NCI-H526 (cell line): ENCODE data around the gene PARVG.

Experiments used
- DNase-seq, 2 experiments: peaks; one replicate each; lab custom pipeline; 2025; lab: John Stamatoyannopoulos, UW

PARVG gene

DNA sequence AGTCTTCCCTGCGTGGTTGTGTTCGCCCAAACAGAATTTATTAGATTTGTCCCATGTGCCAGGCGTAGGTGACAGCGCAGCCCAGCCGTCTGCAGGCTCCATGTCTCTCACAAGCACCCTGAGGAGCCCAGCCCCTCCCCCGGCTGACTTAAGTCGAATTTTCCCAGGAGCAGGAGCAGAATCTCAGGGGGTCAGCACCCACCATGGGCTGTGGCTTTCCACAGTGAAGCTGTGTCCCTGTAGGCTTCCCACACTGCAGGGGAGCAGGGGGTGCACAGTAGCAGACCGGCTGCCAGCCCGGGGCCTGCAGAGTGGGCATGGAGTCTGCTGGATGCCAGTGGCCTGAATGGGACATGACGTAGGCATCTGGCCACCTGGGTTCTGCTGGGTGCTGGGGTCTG is 16.0 kb downstream of the PARVG start:
- no peak for DNase-seq

DNA sequence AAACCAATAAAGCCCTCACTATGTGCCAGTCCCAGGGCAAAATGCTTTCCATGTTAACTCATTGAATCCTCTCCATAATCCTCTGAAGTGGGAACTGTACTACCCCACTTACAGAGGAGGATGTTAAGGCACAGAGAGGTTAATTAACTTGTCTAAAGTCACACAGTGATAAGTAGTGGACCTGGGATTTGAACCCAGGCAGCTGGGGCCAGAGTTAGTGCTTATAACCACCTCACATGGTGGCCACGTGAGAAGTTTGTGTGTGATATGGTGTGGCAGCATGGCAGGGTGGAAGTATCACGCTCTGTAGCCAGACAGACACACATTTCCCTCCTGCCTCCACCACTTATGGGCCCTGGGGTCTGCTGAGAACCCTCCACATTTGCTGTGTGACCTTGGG is 16.5 kb downstream of the PARVG start:
- DNase-seq: no peak

DNA sequence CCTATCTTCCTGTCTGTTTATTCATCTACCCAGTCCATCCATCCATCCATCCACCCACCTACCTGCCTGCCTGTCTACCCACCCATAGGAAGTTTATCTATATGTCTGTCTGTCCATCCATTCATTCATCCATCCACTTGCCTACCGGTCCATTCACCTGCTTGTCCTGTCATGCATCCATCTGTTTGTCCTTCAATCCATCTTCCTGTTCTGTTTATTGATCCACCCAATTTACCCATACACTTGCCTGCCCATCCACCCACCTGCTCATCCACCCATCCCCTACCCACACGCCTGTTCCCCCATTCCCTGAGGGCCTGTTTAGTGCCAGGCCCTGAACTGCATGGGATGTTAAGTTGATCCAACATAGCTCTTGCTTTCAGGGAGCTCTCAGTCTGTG is 18.4 kb downstream of the PARVG start:
- no peak for DNase-seq

DNA sequence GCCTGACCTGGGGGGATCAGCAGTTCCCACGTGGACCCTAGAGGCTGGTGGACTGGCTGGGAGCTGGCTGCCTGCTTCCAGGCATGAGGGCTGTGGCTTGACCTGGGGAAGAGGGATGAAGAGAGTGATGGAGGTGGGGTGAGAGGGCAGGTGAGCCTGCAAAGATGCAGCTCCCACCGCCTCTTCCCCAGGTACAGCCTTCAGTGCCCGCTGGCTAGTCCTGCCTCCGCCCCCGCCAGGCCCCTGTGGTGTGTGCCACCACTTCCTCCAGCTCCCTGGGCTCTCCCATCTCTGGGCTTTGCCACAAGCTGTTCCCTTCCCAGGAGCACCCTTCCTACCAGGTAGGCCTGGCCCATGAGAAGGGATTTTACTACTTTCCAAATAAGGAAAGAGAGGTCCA is 19.1 kb downstream of the PARVG start:
- DNase-seq: no peak

DNA sequence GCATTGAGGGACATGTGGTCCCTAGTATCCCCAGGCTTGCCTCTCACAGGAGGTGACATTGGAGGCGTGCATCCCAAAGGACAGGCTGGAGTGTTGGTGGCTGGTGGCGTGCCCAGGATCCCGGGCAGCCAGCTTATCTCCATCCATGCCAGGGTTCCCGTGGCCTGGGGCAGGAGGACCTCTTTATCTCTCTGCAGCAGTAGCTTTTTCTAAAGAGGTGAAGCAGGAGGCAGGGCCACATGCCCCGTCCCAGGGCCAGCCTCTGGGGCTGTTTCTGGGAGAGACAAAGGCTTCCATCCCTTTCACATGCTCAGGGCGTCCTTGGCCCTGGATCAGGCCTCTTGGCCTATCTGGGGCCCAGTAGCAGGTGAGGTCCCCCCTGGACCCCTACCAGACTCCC is 19.7 kb downstream of the PARVG start:
- no peak for DNase-seq

DNA sequence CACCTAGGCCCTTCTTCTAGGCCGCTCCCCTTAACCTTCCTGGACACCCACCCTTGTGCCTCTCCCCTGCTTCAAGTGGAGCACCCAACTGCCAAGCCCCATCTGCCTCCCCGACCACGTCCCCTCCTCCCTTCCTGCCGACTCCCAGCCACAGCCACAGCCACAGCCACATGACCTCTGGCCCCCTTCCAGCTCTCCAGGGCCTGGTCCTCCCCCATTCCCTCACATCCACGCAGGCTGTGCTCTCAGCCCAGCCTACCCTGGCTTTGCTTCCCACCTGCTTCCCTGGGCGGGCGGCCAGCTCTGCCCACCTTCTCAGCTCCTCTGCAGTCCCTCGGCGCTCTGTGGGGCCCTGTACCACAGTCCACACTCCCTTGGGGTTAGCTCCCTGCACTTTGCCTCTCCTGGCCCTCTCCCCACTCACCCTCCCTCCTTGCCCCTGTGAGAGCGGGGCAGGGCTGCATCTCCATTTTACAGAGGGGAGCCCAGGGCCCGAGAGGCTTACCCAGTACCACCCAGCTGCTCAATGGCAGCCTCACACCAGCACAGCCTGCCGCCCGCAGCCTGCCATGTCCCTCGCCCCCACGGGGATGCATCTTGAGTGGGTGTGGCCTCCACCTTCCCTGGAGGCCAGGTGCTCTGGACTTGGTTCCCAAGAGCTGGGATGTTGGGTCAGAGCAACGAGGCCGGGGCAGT is 20.3 kb downstream of the PARVG start:
- DNase-seq: no peak

DNA sequence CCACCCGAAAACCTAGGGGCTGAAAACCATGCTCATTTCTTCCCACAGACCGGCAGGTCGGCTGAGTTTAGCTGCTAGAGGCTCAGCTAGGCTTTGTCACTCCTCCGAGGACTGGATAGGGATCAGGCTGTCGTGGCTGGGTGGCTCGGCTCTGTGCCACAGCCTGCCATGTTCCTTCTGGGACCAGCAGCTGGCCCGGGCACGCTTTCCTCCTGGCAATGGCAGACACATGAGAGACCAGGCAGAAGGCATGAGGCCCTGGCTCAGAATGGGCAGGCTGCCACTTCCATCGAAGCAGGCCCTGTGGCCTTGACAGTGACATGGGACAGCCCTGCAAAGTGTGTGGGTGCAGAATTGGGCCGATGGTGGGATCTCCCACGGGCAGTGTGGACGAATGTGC is 20.9 kb downstream of the PARVG start:
- DNase-seq: no peak

DNA sequence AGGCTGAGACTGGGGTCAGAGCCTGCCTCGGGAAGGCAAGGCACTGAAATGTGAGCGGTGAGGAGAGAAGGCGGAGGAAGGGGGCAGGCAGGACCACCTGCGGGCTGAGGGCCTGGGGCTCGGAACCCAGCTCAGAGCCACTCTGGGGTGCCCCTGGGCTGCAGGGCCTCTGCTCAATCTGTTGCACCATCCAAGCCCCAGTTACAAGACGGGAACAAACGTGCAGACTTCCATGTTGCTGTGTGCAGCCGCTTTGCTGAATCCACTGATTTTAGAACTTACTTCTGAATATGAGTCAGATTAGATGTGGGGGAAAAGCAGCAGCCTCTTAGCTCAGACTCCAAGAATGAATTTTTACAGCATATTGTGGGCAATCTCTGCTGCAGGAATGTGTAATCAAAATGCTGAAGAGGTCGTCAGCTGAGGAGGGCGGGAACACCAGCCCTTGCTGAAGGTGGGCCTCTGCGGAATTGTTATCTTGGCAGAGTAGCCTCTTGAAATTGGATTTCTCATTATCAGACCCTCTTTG is 21.6 kb downstream of the PARVG start:
- DNase-seq: no peak

DNA sequence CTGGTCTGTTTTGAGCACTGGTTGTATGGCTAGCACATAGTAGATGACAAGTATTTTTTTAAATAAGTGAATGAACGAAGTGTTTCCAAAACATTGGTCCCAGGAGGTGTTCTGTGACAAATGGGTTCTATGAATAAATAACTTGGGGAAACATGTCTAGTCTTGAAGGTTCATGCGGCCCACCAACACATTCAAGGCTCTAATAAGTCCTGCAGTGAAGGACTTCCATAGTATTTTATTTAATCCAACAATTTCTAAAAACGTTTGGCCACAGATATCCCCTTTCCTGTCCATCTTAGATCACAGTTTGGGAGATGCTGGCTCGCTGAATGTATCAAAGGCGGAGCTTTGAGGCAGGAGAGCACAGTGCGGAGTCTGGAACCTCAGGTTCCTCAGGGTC is 22.5 kb downstream of the PARVG start:
- no peak for DNase-seq

DNA sequence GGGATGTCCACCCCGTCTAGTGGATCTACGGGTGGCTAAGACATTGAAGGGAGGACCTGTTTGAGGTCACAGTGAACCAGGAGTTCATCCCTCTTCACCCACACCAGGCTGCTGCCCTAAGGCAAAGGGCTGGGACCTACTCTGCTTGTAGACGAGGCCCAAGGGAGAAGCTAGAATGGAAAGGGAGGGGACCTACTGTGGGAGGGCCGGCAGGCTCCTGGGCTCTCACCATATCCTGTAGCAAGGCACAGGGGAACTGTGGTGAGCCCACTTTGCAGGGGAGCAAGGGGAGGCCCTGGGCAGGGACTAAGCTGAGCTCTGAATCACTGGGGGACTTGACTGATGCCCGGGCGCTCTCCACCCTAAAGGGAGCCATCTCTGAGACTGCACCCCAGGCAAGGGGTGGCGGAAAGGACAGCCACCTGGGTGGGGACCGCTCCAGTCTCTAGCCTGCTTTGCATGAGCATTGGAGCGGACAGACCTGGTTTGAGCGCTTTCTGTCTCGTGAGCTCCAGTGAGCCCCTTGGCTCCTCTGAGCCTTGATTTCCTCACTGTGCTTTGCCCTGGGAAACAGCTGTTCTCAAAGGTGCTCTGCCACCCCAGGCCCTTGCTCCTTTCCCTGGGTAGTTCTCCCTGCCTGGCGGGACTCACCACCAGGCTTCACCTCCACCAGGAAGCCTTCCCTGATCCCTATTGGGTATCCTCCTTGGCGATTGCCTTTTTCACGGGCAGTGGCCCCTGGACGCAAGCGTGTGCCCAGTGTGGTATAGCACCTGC is 24.2 kb downstream of the PARVG start:
- DNase-seq: peak; percentile 18 to 73

DNA sequence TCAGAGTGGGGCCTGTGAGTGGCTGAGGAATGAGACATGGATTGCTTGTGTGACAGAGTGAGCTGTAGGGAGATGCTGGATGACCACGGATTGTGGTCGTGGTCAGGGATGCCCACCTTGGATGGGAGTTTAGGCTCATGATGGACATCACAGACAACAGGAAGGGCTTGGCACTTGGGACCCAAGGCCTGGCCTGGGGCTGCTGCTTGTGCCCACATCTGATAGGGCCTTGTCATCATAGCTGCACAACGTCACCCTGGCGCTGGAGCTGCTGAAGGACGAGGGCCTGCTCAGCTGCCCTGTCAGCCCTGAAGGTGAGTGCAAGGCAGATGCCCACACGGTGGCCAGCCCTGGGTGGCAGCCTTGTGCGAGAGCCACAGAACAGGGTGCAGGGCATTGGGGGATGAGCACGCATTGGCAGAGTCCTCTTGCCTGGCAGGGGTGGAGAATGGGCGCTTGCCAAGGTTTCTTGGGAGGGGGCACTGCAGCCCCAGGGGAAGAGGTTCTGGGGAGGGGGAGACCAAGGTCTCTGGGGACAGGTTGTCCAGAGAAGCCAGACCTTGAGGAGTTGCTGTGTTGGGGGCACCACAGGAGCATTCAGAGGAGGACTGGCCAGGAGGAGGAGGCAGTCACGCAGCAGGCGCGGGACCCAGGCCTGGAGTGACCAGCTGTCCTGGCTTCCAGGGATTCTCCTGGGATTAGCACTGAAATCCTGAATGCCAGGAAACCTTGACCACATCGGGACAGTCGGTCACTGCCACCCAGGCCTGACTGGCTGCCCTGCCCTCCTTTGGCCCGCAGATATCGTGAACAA is 25.0 kb downstream of the PARVG start:
- DNase-seq: no peak

DNA sequence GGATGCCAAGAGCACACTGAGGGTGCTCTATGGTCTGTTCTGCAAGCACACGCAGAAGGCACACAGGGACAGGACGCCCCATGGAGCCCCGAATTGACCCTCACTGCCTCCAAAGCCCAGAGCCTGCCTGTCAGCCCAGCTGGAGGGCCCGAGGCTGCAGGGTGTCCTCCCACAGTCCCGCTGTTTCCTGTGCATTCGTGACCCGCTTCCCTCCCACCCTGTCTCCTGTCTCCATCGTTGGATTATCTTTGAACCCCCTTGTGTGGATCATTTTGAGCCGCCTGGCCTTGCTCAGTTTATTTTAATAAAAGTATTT is 25.6 kb downstream of the PARVG start:
- DNase-seq: no peak

DNA sequence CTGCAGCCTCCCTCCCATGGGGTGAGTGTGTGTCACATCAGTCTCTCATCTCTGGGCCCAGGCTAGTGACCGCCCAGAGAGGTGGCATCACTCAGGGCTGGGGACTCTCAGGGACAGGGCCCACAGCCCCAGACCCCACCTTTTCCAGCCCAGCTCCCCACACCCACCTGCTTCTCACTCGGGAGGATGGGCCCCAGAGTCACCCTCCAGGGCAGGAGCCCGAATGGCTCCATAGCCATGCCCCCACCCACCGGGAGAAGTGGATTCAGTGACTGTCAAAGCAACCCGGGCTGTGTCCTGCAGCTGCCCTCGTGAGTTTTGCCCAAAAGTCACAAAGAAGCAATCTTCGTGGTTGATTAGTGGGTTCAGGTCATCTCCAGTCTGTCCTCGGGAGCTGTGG is 26.0 kb downstream of the PARVG start:
- no peak for DNase-seq

DNA sequence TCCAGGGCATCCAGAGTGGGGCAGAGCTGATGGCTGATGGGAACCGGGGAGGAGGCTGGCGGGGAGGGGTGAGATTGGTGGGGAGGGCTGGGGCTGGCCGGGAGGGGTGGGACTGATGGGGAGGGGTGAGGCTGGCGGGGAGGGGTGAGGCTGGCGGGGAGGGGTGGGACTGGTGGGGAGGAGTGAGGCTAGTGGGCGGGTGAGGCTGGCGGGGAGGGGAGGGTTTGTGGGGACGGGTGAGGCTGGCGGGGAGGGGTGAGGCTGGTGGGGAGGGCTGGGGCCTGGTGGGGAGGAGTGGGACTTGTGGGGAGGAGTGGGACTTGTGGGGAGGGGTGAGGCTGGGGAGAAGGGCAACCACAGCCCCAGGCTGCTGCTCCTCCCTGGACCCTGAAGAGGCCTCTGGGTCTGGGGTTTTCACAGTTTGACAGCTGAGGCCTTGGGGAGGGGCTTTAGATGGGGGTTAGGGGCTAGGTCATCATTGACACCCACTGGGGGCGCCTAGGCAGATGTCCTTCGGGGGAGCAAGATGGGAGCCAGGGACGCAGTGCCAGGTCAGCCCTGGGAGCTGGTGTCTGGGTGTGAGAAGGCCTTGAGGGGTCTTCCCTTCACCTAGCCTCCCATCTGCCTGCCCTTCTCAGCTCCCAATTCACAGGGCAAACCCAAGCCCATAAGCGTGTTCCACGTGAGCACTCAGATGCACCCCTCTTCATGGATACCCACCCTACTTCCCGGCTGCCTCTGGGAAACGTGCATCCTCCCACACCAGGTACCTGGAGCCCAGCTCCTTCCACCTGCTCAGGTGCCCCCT is 26.7 kb downstream of the PARVG start:
- DNase-seq: no peak

DNA sequence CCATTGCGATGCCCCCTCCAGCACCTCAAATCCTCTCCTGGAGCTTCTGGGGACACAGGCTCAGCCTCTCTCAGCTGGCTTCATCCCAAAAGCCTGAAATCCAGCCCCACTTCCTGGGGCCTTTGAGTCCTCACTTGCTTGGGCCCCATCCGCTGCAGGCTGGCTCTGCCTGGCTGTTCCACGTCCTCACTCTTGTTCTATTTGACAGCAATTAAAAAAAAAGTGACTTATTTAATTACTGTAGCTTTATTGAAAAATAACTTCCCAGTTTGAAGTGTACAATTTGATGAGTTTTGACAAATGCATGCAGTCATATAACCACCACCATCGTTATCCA is 27.2 kb downstream of the PARVG start:
- DNase-seq: no peak

DNA sequence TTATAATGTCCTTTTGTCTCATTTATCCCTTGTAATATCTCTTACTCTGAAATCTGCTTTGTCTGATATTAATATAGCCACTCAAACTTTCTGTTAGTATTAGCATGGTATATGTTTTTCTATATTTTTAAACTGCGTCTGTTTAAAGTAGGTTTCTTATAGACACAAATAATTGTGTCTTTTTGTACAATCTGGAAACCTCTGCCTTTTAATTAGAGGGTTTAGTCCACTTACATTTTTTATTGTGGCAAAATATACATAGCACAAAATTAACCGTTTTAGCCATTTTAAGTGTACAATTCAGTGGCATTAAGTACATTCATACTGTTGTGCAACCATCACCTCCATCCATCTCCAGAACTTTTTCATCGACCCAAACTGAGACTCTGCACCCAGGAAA is 28.6 kb downstream of the PARVG start:
- DNase-seq: no peak

DNA sequence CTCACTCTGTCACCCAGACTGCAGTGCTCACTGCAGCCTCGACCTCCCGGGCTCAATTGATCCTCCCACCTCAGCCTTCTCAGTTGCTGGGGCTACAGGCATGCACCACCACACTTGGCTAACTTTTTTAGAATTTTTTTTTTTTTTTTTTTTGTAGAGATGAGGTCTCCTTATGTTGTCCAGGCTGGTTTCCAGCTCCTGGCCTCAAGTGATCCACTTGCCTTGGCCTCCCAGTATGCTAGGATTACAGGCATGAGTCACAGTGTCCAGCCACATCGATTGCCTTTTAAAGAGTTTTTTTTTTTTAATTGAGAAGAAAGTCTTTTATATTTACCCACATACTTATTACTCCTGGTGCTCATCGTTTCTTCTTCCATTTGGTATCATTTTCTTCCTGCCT is 30.0 kb downstream of the PARVG start:
- no peak for DNase-seq

DNA sequence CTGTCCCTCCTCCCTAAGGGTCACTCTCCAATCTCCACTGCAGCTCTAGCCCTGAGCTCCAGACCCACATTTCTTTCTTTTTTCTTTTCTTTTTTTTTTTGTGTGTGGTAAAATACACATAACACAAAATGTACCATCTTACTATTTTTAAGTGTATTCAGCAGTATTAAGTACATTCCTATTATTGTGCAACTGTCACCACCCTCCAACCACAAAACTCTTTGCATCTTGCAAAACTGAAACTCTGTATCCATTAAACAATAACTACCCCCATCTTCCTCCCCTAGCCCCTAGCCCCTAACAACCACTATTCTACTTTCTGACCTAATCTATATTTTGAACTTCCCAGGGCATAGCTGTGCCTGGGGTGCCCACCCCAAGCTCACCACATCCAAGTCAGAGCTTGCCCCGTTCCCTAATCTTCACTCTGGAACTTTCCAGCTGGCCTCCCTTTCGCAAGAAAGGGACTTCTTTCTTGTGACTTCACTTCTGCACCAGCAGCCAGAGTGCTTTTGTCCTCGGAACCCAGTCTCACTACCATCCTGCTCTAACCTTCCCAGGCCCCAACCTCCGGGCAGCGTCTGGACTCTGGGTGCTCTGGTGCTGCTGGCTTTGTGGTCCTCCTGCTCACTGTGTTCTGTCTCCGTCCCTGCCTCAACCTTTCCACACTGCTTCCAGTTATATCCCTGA is 30.7 kb downstream of the PARVG start:
- DNase-seq: no peak

DNA sequence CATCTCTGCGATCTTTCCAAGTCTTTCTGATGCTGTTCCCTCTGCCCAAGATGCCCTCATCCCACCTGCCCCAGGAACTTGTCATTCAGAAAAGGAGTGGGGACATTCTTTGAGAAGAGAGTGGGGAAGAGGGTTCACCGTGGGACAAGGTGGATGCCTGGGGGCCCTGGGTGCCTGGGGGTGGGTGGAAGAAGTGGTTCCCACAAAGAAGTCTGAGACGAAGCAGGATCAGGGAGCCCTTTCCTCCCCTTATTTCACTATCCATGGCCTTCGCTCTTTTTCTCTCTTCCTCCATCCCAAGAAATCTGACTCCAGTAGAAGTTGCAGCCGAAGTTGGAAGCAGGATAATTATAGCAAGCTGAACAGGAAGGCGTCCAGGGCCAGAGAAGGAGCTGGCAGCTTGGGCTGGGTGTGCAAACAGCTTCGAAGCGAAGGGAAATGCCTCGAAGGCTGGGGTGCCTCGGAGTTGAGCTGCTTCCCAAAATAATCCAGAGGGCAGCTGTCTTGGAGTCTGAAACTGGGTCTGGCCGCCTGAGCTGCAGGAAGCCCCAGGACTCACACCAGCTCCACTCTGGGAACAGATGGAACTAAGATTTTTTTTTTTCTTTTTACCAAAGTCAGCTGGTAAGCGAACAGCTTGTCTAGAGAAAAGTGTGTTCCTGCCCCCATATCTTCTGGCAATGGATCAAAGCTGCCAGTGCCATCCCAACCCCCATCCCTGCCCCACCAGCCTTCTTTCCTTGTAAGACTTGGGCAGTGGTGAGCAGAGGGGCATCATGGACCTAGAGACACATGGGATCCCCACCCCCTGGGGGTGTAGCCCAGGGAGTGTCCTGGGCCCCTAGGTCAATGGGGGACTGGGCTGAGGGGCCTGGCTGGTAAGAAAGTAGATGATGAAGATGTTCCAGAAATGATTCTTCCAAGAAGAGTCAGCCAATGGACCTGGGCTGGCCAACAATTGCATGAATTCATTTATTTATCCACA is 31.5 kb downstream of the PARVG start:
- no peak for DNase-seq

DNA sequence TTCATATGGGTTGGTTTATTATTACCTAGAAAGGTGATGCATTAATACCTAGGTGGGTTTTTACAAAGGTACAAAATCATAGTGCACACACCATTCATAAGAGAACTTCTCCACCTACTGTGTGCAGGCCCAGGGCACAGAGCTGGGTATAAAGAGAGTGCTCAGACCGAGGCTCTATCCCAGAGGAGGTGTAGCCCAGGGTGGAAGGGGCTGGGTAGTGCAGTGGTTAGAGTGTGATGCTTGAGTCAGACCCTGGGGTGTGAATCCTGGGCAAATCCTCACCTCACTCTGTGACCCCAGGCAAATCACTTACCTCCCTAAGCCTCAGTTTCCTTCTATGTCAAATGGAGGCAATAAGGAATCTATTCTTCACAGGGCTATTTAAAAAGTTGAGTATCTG is 32.2 kb downstream of the PARVG start:
- no peak for DNase-seq
